ELF-1 (cell line): ENCODE data around the gene CLEC19A.
"Not testable (repeated sequence)": the region's sequence is repeated elsewhere in the genome, so short reads cannot be mapped to it uniquely, and the experiment has no call there.

Experiments used
- DNase-seq: peaks from one replicate; pipeline ENCODE4 v3.0.0-alpha.2; 2016; ENCODE audit warnings: low read depth, low spot score

The CLEC19A gene

GRCh38 chr16:19286827-19287226, 1.3 kb downstream of the CLEC19A start:
- DNase-seq, result no peak

GRCh38 chr16:19287241-19287640, 1.7 kb downstream of the CLEC19A start:
- DNase-seq, result no peak

GRCh38 chr16:19288872-19289799, 3.6 kb downstream of the CLEC19A start:
- no peak for DNase-seq

- peak; percentile 37 for DNase-seq
Observed at GRCh38 chr16:19289811-19290485, 4.4 kb downstream of the CLEC19A start.

DNA sequence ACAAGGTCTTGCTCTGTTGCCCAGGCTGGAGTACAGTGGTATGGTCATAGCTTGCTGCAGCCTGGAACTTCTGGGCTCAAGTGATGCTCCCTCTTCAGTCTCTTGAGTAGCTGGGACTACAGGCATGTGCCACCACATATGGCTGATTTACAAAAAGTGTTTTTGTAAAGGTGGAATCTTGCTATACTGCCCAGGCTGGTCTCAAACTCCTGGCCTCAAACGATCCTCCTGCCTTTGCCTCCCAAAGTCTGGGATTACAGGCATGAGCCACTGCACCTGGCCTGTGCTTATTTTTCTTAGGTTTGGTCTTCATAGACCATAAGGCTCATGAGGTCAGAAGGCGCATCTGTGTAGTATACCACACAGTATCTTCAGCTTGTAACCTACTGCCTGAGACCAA, 5.3 kb downstream of the CLEC19A start:
- DNase-seq, result no peak

GRCh38 chr16:19291475-19291874, 5.9 kb downstream of the CLEC19A start:
- peak; percentile 68 for DNase-seq

GRCh38 chr16:19292186-19292585, 6.7 kb downstream of the CLEC19A start:
- DNase-seq, result no peak

GRCh38 chr16:19294156-19294649, 8.7 kb downstream of the CLEC19A start:
- DNase-seq, result no peak

DNA sequence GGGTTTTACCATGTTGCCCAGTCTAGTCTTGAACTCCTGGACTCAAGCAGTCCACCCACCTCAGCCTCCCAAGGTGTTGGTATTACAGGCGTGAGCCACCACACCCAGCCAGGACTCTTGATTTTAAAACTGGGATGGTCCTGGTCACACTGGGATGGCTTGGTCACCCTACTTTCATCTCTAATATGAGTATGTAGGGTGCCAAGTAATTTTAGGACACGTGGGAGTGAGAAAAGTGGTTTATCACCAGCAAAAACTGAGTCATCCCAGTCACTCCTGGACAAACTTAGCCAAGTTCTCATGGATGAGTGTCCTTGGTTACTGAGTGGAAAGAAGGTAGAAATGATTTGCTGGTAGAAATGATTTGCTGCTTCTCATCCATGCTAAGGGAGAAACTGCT, 9.9 kb downstream of the CLEC19A start:
- DNase-seq, result no peak

DNA sequence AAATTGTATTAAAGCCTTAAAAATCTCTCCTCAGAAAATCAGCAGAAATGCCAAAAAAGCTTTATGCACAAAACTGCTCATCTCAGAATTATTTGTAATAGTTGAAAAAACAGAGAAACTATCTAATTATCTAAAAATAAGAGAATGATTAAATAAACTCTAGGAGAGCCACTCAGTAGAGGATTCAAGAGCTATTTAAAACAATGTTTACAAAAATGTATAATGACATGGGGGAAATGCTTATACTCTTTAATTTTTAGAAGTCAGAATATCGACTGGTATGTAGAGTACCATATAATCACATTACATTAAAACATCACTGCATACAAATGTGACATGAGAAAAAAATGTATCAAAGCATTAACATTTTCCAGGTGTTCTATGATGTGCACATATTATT, 11.9 kb downstream of the CLEC19A start:
- DNase-seq, result no peak

GRCh38 chr16:19299565-19299964, 14.0 kb downstream of the CLEC19A start:
- no peak for DNase-seq

DNA sequence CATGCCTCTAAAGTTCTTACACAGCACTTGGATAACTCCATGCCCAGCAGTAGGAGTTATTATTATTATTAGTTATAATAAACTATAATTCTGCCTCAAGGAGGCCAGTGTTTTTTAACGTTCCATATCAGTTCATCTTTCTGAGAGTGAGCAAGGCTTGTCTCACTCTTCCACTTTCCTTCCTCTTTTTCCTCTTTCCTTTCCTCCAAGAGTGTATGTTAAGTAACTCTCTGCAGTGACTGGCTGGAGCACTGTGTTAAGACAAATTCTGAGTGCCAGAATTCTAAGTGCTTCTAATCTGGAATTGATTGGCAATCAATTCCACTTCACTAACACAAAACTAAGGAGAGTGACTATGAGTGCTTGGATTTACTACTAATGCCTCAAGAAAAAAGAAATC, 16.4 kb downstream of the CLEC19A start:
- DNase-seq, result no peak

- peak; percentile 71 for DNase-seq
Observed at GRCh38 chr16:19304750-19305149, 19.2 kb downstream of the CLEC19A start.

DNA sequence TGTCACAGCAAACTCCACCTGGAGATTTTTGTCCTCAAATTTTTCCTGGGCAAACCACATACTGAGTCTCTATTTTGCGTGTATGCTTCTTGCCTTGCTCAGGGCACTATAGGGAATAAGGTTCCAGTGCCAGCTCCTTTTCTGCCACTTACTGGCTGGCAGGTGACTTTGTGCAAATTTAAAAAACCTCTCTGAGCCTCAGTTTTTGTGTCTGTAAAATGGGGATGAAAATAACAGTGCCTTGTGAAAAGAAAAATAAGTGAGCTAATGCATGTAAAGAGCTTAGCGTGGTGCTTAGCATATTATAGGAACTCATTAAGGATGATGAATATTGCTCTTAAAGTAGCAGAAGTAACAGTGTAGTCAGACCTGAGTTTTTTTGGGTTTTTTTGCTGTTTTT, 19.9 kb downstream of the CLEC19A start:
- no peak for DNase-seq

DNA sequence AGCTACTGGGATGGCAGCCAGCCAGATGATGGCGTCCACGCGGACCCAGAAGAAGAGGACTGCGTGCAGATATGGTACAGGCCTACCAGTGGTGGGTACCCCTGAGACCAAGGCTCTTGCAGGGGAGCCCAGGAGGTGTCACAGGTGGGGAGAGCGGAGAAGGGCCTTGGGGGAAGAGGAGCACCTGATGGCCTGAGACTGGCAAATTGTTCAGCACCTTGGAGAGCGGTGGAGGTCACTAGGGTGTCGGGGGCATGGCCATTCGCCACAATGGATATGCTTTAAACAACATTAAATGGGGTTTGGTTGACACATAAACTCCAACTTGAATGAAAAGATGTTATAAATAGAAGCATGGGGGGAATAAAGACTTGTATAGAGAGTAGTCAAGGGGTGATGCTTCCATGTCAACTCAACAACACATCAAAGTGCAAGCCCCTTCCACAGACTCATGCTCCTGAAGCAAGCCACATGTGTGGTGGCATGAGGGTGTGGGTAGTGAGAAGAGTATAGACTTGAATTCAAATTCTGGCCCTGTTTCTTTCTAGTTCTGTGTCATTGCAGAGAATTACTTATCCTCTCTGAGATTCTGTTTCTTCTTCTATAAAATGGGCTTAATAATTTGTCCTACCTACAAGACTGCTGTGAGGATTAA, 22.2 kb downstream of the CLEC19A start:
- peak; percentile 43 for DNase-seq

- DNase-seq, result no peak
Observed at GRCh38 chr16:19308392-19308791, 22.9 kb downstream of the CLEC19A start.

DNA sequence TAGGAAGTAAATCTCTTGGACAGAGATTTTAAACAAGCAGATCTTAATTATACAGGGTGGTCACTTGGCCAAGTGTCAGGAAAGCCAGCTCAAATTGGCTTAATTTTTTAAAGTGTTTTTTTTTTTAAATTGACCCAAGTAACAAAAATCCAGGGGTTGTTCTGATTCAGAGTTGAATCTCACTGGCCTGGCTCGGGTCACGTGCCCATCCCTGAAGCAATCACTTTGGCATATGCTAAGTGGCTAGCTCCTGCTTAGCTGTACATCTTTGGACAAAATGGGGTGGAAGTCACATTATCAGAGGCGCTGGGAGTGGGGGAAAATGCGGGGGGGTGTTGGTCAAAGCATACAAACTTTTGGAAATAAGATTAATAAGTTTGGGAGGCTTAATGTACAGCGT, 23.6 kb downstream of the CLEC19A start:
- DNase-seq, result no peak

DNA sequence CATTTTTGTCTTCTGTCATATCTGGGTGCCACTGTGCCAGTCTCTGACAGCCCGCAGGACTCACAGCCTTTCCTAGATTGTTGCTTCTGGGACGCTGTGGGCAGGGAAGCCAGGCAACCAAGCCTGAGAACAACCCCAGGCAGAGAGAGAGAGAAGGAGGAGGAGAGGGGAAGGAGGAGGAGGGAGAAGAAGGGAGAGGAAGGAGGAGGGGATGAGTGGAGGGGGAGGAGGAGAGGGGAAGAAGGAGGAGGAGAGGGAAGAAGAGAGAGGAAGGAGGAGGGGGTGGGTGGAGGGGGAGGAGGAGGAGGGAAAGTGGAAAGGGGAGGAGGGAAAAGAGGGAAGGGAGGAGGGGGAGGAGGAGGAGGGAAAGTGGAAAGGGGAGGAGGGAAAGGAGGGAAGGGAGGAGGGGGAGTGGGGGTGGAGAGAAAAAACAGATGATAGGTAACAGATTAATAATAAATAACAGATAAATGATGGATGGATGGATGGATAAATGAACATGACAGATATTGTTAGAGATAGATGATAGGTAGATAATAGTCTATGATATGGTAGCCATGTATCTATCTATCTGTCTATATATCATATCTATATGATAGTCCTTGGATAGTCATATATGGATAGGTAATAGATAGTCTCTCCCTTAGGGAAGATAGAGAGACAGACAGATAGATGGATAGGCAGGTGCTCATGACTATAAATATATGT, 29.3 kb downstream of the CLEC19A start:
- no peak for DNase-seq

GRCh38 chr16:19315889-19316433, 30.4 kb downstream of the CLEC19A start:
- DNase-seq, result no peak

DNA sequence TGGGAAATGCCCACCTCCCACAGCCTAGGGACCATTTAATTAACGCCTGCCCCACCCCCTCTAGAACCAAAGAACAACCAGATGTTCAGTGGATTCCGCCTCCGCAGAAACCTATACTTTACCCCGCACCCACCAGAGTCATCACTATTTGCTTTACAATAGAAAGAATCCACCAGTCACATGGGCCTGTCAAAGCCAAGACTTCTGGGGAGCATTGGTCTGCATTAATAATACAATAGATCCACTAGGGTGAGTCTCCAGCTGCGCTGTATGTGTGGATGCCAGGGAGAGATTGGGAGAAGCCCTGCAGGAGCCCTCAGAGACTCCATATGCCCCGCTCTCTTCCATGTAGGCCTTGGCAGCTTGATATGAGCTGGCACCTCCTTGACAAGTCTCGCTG, 31.3 kb downstream of the CLEC19A start:
- DNase-seq, result no peak

- DNase-seq, result not testable (repeated sequence)
Observed at GRCh38 chr16:19321186-19321585, 35.7 kb downstream of the CLEC19A start.
